Activated T-cell treated with anti-CD3 and anti-CD28 coated beads for 48 hours (primary cell): ENCODE data around the gene THADA.

Experiments
- DNase-seq: peaks from one replicate; pipeline ENCODE4 v3.0.0-alpha.2; 2020; ENCODE audit warnings: low read depth

The THADA gene

GRCh38 chr2:43493954-43494353 lies 101.9 kb downstream of the THADA start:
- DNase-seq: no peak

- DNase-seq: no peak
These were observed 104.7 kb downstream of the THADA start for GRCh38 chr2:43491065-43491639.

- no peak for DNase-seq
These were observed 105.5 kb downstream of the THADA start for GRCh38 chr2:43490252-43490786.

GRCh38 chr2:43488737-43489136 lies 107.1 kb downstream of the THADA start:
- no peak for DNase-seq

DNA sequence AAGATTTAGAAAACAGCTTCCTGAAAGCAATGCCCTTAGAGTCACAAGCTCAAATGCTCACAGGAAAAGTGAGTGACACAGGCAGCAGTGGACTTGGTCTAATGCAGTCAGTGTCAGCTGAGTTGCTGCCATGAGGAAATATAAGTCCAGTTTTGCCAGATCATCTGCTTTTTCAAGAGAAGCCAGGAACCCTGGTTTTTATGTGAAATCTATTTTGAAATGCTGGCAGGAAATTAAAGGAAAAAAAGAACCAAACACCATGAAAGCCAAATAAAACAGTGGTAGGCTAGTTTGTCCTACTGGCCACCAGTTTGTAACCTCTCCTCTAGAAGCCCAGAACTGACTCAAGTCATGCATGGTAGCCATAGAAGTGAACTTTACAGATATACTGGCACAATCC lies 109.2 kb downstream of the THADA start:
- no peak for DNase-seq

DNA sequence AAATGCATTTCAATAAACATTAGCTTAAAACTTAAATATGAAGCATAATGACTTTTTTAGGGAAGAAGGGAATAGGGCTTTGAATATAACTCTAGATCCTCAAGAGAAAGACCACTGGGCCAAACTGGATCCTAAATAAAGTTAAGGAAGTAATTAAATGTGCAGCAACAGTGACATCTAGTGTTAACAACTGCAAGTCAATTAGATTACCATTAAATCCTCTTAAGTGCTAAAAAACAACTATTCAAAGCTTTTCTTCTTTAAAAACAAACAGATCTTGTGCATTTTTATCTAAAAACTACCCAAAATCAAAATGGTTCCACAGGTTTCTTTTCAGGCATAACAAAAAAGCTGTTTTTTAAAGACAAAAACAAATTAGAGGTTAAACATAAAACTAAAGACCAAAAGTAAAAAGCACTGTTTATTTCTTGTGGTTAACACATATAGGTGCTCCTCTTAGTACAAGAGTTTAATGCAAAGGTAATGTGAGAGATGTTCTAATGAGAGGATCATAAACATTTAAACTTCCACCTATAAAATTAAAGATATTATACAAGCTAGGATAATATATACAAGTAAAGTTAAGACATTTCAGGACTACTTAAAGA lies 111.4 kb downstream of the THADA start:
- no peak for DNase-seq

GRCh38 chr2:43482961-43483360 lies 112.9 kb downstream of the THADA start:
- no peak for DNase-seq

DNA sequence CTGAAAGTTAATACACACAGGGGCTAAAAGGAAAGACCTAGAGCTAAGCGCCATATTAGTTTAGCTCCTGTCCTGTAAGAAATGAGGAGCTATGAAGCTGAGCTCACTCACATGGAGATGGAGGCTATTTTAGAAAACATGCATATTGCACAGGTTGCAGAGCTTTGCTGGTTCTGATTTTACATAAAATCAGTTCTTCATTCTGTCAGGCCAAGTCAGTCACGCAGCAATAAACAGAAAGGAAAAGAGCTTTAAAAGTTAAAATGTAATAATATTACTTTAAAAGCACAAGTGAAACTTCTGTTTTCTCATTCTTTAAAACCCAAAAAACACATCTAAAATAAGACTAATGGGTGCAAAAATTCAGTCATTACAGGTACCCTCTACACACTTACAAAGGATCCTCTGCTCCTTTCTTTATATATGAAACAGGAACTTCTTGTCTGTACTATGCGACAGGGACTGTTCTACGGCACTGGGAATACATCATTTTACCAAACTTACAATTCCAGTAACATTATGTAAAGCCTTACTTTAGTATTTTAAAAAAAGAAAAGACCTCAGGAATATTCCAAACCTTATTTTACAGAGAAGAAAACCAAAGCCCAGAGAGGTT lies 113.8 kb downstream of the THADA start:
- DNase-seq: no peak

GRCh38 chr2:43480874-43481273 lies 115.0 kb downstream of the THADA start:
- no peak for DNase-seq

DNA sequence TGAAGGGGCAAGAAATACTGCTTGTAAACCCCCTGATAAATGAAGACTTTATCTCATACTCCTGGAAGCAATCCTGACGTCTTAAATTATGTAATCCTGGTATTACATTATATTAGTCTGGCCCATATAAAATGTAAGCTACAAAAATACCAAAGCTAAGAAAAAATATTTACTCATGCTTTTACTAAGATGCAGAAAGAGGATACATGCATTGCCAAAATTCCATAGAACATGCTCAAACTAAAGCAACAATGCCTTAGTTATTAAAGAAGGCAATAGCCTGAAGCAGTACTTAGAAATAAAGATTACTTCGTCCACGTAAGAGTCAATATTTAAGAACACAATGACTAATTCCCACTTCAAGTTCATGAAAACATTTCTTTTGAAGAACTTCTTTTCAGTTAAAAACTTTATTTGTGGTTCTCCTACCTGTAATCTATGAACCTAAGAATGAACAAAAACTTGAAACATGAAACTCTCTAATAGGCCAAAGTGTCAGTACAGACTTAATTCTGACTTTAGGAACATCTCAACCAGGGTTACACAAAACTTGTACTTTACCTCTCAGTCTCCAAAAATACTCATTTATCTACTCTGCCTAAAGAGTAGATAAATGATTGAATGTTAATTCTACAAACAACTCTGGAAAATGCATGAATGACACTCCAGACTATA lies 117.3 kb downstream of the THADA start:
- no peak for DNase-seq

DNA sequence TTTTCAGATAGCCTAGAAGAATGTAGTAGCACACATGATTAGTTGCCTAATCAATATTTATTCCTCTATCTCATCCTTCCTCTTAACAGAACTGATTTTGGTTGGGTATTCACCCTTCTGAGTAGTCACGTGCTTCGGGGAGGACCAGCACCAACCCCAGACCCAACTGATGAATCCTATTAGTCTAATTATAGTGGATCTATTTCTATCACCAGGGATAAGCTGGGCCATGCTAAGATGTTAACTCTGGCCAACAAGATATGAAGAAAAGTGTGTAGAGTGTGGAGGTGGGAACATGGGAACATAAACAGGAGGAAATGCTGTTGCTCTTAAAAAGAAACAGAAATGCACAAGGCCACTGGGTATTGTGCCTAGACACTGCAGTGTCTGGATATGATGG lies 119.9 kb downstream of the THADA start:
- no peak for DNase-seq

DNA sequence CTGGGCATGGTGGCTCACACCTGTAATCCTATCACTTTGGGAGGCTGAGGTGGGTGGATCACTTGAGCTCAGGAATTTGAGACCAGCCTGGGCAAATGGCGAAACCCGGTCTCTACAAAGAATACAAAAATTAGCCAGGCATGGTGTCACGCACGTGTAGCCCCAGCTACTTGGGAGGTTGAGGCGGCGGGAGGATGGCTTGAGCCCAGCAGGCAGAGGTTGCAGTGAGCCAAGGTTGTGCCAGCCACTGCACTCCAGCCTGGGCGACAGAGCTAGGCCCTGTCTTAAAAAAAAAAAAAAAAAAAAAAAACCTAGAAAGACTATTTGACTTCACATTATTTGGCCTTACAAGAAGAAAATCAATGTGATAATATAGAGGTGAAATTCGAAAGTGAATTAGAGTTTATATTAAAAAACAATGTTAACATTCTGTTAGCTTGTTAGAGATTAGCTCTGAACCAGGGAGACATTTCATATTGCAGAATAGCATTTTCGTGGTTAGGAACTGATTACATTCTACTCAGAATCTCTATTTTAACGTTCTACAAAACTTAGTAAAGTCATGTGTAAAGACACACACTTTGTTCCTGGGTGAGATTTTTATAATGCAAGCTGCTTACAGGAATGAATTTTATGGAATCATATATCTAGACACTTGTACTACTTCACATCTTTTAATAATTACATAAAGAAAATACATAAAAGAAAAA lies 120.5 kb downstream of the THADA start:
- DNase-seq: no peak

DNA sequence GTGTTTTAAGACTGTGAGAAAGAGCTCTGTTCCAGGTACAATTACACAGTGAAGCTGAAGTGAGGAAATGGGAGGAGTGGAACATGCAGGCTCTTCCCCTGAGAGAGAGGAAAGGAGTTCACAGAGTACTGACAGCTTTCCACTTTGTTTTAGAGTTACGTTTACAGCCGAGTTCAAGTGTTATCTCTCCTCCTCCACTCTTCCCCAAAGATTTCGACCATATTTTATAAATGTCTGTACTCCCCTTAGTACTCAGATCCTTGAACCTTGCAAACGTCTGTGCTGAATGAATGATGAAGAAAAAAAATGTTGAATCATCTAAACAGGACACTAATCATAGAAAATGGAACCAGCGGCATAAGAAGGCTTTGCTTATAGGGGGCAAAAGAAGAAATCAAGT lies 121.6 kb downstream of the THADA start:
- no peak for DNase-seq

DNA sequence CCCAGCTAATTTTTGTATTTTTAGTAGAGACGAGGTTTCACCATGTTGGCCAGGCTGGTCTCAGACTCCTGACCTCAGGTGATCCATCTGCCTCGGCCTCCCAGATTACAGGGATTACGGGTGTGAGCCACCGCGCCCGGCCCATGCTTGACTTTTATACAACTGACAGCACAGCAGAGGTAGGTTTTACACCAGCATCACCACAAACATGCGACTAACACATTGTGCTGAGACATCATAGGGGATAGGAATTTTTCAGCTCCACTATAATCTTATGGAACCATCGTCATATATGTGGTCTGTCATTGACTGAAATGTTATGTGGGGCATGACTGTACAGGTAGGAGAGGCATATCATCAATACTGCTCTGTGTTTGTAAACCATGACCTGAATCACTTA lies 122.1 kb downstream of the THADA start:
- DNase-seq: no peak

GRCh38 chr2:43472527-43473194 lies 123.2 kb downstream of the THADA start:
- no peak for DNase-seq

DNA sequence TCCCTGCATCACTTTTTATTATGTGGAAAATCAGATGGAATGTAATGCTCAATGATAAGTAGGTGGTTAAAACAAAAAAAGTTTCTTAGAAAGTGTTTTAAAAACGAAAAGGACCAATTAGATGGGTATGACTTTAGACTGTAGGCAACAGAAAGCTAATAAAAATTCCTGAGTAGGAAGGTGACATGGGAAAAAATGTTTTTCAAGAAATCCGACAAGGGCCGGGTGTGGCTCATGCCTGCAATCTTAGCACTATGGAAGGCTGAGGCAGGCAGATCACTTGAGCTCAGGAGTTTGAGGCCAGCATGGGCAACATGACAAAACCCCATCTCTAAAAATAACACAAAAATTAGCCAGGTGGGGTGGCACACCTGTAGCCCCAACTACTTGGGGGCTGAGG lies 126.1 kb downstream of the THADA start:
- DNase-seq: no peak

- no peak for DNase-seq
These were observed 126.7 kb downstream of the THADA start for GRCh38 chr2:43469094-43469493.

DNA sequence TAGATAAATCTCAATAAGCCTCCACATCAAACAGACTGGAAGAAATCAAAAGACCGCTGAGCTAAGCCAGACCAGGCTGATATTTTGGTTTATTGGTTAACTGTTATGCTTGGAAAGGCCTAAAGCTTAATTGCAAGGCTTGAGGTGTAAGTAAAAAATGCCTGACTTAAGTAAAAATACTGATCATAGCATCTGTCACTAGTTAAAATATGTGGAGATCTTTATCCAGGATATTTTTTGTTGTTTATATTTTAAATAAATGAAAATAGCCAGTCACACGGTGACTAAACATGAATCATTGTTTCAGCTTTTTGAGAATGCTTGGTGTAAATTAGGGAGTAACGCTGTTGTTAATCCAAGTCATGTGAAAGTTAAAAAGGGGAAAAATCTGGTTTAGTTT lies 127.9 kb downstream of the THADA start:
- DNase-seq: no peak

GRCh38 chr2:43465234-43465633 lies 130.6 kb downstream of the THADA start:
- no peak for DNase-seq

DNA sequence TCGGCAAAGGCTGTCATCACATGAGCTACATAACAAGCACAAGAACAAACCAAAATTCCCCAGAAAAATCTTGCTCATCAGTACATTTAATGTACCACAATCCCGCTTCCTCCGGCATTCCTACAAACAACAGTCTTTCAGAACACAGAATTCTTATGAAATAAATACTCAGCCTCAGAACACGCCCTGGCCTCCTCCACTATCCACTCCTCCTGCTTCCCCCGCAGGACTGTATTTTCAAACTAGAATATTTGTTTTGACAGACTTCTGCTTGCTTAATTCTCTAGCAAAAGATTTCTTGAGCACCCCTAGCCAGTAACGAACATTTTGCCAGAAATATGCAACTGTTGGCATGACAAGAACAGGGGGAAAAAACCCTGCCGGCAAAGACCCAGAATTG lies 131.2 kb downstream of the THADA start:
- no peak for DNase-seq

- DNase-seq: no peak
These were observed 132.8 kb downstream of the THADA start for GRCh38 chr2:43462866-43463641.
